ENCODE results near the gene BTAF1. TPM values are rescaled to one million over a fixed set of nuclear protein-coding genes. Genes with fewer than 3 reads are reported as not detected.

BTAF1 gene
- total RNA-seq, 6 experiments from 2014 or later, result 18.1 to 20.8 (median 20.4) TPM

GRCh38 chr10:91901784-91902677, 21.5 kb upstream of the BTAF1 start:
- Mint-ChIP-seq H3K9me3 (no peaks in the 10 kb centered on the region), H3K4me3 (no peak overlapping the region), H3K4me1 (ENCODE audit: low read depth) (peaks cover 30% of the 10 kb centered on the region), H3K36me3 (ENCODE audit: low read depth) (peaks cover 6% of the 10 kb centered on the region; the same call in 1 of the 2 replicates), H3K27me3 (ENCODE audit: insufficient read depth) (peaks cover 17% of the 10 kb centered on the region), H3K27ac (peak overlapping the region; percentile 82)
- TF ChIP-seq, protein P1, sequence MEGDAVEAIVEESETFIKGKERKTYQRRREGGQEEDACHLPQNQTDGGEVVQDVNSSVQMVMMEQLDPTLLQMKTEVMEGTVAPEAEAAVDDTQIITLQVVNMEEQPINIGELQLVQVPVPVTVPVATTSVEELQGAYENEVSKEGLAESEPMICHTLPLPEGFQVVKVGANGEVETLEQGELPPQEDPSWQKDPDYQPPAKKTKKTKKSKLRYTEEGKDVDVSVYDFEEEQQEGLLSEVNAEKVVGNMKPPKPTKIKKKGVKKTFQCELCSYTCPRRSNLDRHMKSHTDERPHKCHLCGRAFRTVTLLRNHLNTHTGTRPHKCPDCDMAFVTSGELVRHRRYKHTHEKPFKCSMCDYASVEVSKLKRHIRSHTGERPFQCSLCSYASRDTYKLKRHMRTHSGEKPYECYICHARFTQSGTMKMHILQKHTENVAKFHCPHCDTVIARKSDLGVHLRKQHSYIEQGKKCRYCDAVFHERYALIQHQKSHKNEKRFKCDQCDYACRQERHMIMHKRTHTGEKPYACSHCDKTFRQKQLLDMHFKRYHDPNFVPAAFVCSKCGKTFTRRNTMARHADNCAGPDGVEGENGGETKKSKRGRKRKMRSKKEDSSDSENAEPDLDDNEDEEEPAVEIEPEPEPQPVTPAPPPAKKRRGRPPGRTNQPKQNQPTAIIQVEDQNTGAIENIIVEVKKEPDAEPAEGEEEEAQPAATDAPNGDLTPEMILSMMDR (IDR thresholded peaks at IDR 0.05), result no peak
- DNase-seq, result peak; percentile 92

GRCh38 chr10:91907033-91907594, 16.5 kb upstream of the BTAF1 start:
- TF ChIP-seq, protein P1 (IDR thresholded peaks at IDR 0.05), result no peak
- Mint-ChIP-seq H3K36me3 (ENCODE audit: low read depth) (peaks cover 6% of the 10 kb centered on the region; the same call in 1 of the 2 replicates), H3K4me1 (ENCODE audit: low read depth) (peaks cover 33% of the 10 kb centered on the region), H3K27ac (no peak overlapping the region), H3K27me3 (ENCODE audit: insufficient read depth) (no peaks in the 10 kb centered on the region), H3K4me3 (0 out of 2 replicates have a peak overlapping the region, but pooled peaks have one; percentile 87), H3K9me3 (no peaks in the 10 kb centered on the region)
- DNase-seq, result no peak

- H3K9me3 Mint-ChIP-seq, result no peaks in the 10 kb centered on the region
- H3K27me3 Mint-ChIP-seq (ENCODE audit: insufficient read depth), result no peaks in the 10 kb centered on the region
- TF ChIP-seq, protein P1 (IDR thresholded peaks at IDR 0.05), result no peak
- peaks cover 6% of the 10 kb centered on the region; the same call in 1 of the 2 replicates for H3K36me3 Mint-ChIP-seq (ENCODE audit: low read depth)
- DNase-seq, result no peak
- H3K4me1 Mint-ChIP-seq (ENCODE audit: low read depth), result peaks cover 29% of the 10 kb centered on the region
- peak overlapping the region; percentile 87 for H3K4me3 Mint-ChIP-seq
- no peak overlapping the region; the same call in 1 of the 2 replicates for H3K27ac Mint-ChIP-seq
These were observed 15.6 kb upstream of the BTAF1 start for GRCh38 chr10:91907914-91908336.

DNA sequence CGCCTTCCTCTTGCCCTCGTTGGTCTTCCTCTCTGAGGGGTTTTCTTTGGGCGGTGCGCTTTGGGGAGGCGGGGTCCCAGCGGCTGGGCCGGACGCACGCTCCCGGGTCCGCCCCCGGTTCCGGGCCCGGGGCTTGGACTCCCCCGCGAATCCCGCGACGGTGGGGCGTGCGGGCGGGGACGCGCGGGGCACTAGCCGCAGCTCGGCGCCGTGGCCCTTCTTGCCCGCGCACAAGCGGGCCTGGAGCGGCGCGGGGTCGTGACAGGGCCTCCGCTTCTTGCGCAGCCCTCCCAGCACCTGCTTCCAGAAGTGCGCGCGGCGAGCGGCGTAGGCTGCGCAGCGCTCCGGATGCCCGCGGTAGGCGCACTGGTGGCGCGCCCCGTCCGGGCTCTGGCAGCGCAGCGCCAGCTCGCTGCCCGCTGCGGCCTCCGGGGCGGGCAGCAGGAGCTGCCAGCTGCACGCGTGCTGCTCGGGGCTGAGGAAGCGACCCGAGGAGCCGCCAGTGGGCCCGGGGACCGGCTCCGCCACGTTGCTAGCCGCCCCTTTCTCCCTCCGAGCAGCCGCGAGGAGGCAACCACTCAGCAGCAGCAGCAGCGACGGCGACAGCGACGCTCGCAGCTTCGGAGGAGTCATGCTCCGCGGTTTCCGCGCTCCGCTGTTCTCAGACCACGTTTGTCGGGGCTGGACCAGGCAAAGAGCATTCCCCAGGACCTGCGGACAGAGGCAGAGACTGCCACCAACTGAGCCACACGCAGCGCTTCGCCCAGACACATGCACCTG, 15.0 kb upstream of the BTAF1 start:
- Mint-ChIP-seq H3K27me3 (ENCODE audit: insufficient read depth) (no peaks in the 10 kb centered on the region), H3K4me3 (peak overlapping the region; percentile 87), H3K36me3 (ENCODE audit: low read depth) (peaks cover 6% of the 10 kb centered on the region; the same call in 1 of the 2 replicates), H3K9me3 (no peaks in the 10 kb centered on the region), H3K27ac (no peak overlapping the region), H3K4me1 (ENCODE audit: low read depth) (peaks cover 32% of the 10 kb centered on the region)
- peak; percentile 59 for DNase-seq
- TF ChIP-seq, protein P1 (IDR thresholded peaks at IDR 0.05), result peak; percentile 61

- TF ChIP-seq, protein P1 (IDR thresholded peaks at IDR 0.05), result peak; percentile 17; the same call in 1 of the 2 replicates
- no peak within 1 kb of the TSS for H3K27ac Mint-ChIP-seq
- H3K4me3 Mint-ChIP-seq, result peak within 1 kb of the TSS; percentile 84
- no peak for DNase-seq
- peaks cover 6% of the 10 kb centered on the region; the same call in 1 of the 2 replicates for H3K36me3 Mint-ChIP-seq (ENCODE audit: low read depth)
- H3K4me1 Mint-ChIP-seq (ENCODE audit: low read depth), result peaks cover 32% of the 10 kb centered on the region
- no peaks in the 10 kb centered on the region for H3K9me3 Mint-ChIP-seq
- H3K27me3 Mint-ChIP-seq (ENCODE audit: insufficient read depth), result 0 out of 2 replicates have a peak, but pooled peaks cover 6% of the 10 kb centered on the region
These were observed 14.4 kb upstream of the BTAF1 start, which contains the start of gene FGFBP3 for GRCh38 chr10:91909117-91909677. FGFBP3 (minus strand) TSS chr10:91909486; CDS start chr10:91908969, 517 bp downstream.
